SW480 (cell line): ENCODE measurements around the gene UGGT1.

Experiments
- DNase-seq: peaks from one replicate; pipeline ENCODE4 v3.0.0-alpha.2; 2016; ENCODE audit warnings: low spot score

UGGT1 gene

DNA sequence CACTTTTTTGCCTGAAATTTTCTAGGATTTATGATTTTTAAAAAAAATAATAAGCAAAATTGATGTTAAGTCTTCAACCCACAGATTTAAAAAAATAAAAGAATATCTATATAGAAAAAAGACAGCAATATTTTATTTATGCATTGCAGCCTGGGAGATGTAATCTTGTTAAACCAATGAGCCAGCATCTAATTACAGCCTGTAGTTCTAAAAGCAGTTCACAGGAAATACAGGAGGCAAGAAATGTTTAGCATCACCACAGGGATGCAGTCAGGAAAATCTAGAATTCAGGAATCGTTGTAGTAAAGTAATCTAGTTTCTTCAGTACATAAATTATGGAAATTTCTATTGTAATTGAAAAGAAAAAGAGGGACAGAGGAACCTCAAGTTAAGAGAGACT, 17.2 kb downstream of the UGGT1 start:
- DNase-seq: no peak

DNA sequence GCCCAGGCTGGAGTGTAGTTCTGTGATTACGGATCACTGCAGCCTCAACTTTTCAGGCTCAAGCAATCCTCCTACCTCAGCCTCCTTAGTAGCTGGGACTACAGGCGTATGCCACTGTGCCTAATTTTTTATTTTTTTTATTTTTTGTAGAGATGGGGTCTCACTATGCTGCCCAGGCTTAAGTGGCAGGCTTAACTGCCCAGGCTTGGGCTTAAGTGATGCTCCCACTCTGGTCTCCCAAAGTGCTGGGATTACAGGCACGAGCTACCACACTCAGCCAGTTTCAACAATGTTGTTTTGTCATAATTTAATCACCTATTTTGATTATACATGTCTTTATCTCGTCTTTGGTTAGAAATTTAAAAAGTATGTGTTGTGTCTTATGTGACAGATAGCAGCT, 18.2 kb downstream of the UGGT1 start:
- DNase-seq: no peak

DNA sequence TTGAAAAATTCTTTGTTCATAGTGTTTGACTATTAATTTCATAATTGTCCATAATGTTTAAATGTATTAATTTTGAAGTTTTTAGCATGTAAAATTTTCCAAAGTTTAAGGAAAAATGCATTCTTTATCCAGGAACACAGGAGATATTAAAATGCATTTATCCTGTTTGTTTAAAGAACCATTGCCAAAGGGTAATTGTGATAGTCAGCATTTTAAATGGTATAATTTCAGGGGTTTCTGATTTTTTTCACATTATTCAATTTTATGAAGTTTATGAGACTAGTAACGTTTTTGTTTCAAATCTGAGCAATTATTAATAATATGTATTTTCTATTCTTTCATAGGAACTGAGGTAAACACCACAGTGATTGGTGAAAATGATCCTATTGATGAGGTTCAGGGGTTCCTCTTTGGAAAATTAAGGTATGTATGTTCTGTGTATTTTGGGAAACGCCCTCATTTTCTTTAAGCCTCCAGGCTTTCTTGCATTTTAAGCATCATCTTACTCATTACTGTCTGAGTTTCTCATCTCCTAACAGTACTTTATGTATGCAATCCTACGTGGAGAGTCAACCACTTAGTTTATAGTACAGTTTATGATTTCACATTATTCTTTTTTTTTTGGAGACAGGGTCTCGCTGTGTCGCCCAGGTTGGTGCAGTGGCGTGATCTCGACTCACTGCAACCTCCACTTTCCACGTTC, 25.1 kb downstream of the UGGT1 start:
- no peak for DNase-seq

DNA sequence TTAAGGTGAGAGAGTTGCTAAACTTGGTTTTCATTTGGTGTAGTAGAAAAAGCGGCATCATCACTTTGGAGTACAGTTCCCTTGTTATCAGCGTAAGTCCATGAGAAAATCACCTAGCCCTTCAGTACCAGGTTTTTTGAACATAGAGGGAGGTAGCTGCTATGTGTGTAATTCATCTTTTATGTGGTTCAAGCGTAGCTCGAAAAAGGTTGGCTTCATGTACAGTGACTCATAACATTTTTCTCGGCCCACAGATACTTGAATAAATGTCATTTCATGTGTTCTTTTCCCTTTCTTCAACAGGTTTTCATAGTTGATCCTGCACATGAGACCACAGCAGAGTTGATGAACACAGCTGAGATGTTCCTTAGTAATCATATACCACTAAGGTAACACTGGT, 43.6 kb downstream of the UGGT1 start:
- DNase-seq: no peak

DNA sequence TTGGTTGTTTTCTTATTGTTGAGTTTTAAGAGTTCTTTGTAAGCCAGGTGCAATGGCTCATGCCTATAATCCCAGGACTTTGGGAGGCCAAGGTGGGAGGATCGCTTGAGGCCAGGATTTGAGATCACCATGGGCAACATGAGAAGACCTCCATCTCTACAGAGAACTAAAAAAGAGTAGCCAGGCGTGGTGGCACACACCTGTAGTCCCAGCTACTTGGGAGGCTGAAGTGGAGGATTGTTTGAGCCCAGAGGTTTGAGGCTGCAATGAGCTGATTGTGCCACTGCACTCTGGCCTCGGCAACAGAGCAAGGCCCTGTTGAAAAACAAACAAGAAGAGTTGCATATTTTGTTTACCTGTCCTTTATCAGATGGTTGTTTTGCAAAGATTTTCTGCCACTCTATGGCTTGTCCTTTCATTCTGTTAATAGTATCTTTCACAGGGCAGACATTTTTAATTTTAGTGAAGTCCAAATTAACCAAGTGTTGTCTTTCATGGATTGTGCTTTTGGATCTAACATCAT, 46.2 kb downstream of the UGGT1 start:
- no peak for DNase-seq

DNA sequence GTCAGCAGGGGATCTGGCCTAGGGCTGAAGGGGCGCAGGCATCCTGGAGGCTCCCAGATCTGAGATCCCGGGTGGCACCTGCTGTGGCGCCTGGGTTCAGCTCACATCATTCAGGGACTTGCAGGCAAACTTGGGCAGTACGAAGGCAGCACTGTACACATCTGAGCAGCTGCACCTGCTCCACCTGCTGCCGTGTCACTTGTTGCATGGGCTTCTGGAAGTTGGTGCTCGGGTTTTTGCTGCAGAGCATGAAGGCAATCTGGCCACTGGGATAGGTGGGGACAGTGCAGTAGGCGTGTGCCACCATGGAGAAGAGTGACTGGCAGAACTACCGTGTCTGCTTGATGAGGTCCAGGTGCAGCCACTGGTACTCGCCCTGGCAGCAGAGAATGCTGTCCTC, 48.6 kb downstream of the UGGT1 start:
- no peak for DNase-seq

DNA sequence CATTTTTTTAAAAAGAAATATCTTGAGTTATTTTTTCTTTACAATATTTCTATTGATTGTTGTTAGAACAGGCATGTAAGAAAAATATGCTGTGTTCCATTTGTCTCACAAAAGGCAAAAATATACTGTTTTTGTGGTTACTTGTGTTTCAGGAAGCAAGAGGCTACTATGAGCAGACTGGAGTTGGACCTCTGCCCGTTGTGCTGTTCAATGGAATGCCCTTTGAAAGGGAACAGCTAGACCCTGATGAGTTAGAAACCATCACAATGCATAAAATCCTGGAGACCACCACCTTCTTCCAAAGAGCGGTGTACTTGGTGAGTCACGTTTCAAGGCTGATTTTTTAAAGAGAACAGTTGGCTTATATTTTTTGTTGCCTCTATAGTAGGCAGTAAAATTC, 54.7 kb downstream of the UGGT1 start:
- no peak for DNase-seq

DNA sequence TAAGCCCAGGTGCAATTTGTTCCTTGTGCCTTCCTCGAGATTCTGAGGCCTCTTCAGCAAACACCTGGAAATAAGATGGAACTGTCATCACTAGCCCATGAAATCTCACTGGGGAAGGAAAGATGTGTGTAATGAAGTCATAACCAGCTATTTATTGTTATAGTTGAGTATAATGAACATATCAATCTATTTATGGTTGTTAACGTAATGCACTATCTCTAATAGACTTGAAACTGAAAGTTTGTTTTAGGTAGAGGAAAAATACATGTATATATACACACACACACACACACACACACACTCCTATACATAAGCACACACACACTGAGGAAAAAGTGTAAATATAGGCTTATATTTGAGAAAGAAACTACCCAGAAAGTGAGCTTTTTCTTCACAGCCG, 62.8 kb downstream of the UGGT1 start:
- no peak for DNase-seq

DNA sequence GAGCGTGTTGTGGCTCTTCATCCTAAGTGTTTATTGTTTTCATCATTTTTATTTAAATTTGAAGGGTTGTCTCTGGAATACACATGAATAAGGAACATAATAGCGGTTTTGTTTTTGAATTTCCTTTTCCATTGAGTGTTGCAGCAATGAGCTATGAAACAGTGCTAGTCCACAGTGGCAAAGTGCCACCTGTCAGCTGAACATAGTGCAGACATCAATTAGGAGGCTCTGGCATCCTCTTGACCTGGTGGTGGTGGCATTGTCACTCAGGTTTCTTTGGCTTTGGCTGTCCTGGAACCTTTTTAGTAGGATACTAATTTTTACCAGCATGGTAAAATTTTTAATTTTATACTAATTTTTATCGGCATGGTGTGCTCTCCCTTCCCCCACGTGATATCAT, 63.2 kb downstream of the UGGT1 start:
- no peak for DNase-seq

DNA sequence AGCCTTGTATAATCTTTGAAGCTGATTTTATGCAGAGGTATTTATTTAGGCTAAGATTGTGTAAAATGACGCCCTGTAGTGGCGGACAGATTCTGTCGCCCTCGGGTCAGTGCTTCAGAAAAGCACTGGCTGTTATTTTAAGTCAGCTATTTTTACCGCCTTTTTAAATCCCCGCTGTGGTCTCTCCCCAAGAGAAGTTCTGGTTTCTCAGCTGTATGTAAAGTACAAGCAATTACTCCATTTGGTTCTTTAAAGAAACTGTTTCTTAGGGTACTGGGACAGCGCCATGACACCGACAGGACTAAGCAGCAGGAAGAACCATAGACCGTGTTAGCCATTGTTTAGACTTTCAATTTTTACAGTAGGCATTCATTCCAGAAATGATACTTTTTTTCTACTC, 65.0 kb downstream of the UGGT1 start:
- DNase-seq: no peak

DNA sequence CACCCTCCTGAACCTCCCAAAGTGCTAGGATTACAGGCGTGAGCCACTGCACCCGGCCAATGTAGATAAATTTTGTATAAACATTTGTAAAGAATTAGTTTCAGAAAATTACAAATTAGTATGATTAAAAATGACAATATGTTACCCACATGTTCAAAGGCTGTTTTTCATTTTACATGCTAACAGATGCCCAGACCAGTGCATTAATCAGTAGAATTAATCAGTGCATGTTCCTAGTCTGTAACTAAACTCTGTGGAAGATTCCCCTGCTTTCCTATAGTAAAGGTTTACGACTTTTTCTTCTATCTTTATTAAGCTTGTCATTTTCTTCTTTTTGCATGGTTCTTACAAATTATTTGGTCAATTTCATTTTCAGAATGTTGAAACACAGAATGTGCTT, 65.8 kb downstream of the UGGT1 start:
- no peak for DNase-seq

DNA sequence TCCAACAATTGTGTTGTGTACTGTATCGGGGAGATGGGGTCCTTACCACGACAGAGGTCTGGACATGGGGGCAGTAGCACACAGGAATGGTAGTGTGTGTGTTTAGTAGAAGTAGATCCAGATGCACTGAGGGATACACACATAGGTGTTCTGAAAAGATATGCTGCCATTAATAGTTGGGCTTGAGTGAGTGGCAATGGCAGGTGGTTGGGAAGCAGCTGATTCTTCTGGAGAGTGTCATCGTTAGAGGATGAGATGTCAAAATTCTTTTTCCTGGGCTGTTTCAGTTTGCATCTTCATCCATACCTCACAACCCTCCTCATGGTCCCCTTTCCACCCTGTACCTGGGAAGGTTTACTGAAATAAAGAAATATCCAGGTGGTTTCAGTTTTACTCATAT, 66.6 kb downstream of the UGGT1 start:
- no peak for DNase-seq

DNA sequence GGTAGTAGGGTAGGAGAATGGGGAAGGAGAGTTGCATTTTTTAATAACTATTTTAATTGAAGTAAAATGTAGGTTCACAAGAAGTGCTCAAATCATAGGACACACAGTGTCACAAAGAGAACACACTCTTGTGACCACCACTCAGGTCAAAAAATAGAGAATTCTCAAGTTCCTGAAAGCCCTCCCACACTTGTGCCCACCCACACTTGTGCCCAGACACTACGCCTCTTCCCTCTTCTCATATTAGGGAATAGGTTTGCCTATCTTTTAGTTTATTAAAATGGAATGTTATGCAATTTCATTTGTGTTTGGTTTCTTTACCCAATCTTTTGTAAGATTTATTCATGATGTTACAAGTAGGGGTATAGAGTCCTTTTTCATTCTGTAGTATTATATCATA, 67.2 kb downstream of the UGGT1 start:
- DNase-seq: no peak

DNA sequence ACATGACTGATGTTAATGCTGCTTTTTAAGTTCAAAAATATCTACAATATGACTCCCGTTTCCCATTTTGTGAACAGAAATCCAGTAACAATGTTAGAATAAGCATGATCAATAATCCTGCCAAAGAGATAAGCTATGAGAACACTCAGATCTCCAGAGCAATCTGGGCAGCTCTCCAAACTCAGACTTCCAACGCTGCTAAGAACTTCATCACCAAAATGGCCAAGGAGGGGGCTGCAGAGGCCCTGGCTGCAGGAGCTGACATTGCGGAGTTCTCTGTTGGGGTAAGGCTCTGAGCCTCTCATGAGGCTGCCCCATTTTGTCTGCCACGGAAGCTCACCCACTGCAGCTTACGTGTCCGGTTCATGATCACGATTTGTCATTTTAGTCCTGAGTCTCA, 68.4 kb downstream of the UGGT1 start:
- DNase-seq: no peak

DNA sequence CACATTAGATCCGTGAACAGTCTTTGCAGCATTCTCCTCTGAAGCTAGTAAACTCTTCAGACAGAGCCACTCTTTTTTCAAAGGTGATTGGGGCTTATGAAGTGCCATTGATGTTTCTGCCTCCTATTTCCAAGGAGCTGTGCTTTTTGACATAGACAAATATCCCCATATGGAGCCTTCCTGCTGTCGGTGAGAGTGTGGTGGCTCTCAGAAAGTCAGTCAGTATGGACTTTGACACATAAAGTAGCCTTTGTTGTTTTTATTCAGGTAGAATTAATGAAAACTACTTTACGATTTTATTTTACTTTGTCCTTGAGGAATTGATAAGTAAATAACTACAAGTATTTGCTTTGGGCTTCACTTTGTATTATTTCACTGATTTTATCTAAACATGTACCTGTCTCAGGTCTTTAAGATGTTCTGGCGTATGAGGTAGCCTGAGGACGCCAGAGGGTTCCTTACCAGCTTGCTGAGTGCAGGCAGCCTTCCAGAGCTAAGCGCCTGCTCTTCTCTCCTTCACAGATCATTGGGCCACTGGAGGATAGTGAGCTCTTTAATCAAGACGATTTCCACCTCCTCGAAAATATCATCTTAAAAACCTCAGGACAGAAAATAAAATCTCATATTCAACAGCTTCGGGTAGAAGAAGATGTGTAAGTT, 69.7 kb downstream of the UGGT1 start:
- DNase-seq: no peak

DNA sequence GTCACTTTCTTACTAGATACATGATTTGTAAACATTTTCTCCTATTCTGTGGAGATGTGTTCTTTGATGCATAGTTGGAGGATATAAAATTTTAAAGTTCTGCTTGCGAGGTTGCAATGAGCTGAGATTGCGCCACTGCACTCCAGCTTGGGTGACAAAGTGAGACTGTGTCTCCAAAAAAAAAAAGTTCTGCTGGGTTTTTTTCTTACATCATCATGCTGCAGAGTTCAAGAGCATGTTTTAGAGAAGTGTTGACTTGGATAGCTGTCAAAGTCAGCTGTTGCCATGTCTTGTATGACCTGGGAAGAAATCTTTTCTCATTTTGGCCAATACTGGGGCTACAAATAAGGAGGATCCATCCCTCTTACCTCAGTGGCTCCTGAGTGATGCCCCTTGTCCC, 71.3 kb downstream of the UGGT1 start:
- no peak for DNase-seq

DNA sequence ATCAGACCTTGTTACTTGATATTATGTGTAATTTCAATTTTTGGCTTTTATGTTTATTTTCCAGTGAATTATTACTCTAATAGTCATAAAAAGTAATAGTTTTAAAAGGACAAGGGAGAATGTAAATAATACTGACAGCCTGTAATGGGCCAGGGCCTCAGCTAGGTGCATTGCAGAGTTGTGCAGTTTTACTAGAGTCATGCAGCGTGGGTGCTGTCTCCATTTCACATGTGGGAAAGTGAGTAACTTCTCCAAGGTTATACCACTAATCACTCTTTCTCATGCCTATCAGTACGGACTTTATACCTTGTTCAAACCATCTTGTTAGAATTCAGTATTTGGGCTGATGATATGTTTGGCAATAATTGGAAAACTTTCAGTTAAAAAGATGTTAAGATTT, 73.3 kb downstream of the UGGT1 start:
- no peak for DNase-seq

DNA sequence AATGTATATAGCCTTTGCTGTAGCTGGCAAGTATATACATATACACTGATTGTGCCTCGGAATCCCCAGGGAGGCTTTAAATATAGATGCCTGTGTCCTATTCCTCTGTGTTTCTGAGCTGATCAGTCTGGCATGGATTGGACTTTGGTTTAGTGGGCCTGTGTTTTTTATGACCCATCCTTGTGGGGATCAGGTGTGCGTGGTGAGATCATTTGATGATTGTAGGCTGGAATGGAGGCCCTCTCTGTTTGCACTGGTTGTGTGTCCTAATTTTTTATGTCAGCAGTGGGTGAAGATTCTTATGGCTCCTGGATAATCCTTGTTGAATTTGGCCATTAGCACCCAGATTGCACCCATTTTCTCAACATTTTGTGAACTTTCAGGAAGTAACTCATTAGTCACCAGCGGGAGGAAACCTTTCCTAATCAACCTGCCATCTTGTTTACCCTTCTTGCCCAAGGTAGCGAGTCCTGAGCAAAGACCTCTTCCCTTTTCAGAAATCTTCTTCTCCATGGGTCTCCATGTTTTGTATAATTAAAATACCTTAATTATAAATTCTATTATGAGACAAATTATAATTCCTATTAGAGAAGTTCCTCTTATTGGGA, 75.8 kb downstream of the UGGT1 start:
- DNase-seq: no peak

DNA sequence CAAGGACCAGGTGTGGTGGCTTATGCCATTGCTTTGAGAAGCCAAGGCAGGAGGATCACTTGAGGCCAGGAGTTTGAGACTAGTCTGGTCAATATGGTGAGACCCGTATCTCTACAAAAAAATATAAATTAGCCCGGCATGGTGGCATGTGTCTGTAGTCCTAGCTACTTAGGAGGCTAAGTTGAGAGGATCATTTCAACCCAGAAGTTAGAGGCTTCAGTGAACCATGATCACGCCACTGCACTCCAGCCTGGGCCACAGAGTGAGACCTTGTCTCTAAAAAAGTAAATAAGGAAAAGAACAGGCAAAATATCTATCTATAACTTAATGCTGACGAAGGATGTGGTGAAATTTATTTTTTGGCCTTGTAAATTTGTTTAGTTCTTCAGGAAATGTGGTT, 78.1 kb downstream of the UGGT1 start:
- no peak for DNase-seq

DNA sequence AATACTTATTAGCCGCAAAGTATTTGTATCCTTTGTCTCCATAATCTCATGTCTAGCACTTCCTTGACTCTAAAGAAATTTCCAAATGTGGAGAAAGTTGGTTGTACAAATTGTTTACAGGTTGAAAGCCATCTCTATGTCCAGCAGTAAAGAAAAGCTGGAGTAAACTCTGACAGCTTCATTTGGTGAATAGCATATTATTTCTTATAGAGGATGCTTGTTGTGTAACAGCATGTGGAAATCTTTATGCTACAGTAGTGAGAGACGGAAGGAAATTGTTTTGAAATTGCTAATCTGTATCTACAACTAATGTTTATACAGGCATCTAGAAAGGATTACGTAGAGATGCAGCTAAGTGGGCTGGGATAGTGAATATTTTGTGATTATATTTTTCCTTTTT, 78.5 kb downstream of the UGGT1 start:
- DNase-seq: no peak

DNA sequence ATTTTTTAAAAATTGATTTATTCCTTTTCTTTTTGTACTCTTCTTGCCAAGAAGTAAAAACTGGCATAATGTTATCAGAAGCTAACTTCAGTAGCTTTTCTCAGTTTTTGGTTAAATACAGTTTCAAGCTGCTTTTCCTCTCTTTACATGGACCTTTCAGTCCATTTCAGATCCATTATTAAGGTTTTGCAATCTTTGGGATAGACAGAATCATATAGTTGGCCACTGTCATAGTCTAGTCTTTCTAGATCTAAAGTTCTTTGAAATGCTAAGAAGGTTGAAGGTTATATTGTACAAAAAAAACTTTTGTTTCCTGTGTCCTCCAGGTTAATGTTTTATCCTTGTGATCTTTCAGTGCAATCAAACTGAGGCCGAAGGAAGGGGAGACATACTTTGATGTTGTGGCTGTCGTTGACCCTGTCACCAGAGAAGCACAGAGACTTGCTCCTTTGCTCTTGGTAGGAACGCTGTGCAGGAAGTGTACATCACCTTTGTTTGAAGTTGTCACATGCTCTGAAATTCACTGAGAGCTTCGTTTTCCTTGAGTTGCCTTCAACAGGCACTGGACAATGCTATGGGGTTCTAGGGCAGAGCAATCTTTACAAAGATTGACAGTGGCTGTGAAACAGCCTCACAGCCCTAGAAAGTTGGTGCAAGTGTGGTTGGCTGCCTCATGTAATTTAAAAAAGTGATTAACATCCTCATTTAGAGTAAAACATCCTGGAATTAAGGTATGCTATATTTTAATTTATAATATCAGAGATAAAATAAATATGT, 79.1 kb downstream of the UGGT1 start:
- DNase-seq: no peak

DNA sequence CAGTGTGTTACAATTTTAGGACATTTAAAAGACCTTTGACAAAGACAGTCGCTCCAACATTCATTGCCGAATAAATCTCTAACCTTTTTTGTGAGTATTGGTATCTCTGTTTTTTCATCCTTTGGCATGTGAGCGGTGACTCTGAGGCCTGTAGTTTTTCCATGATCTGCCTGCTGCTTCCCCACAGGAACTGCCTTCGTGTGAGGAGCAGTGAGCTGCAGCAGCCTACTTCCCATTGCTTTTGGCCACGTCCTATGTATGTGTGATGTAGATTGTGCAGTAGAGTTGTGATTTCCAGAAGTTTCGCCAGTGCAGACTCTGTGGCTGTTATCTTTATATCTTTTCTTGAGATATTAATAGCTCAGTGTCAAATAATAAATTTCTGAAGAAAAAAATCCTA, 79.8 kb downstream of the UGGT1 start:
- DNase-seq: no peak

DNA sequence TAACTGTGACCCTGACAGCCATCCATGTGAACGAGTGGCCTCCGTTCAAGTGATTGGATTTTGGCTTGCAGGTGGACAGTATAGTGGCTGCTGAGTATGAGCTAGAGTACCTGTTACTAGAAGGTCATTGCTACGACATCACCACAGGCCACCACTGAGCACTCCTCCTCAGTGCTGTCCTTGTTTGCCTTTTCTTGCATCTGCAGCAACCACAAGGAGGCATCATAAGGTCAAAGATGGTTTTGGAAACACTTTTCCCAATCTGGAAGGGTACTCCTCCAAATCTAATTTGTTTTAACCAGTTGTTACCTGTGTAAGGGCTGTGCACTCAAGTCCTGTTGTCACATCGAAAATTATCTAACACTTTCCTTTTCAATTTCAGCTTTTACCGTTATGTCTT, 81.2 kb downstream of the UGGT1 start:
- no peak for DNase-seq
